ENCODE measurements around the gene RIMOC1. TPM values are rescaled to one million over a fixed set of nuclear protein-coding genes. Genes with fewer than 3 reads are reported as not detected.

Gene RIMOC1
- 31.5 TPM for total RNA-seq (ENCODE audit: unreplicated experiment)
- long read RNA-seq, full-length matches to known transcripts = 4 of 5 reads
- long read RNA-seq, partial matches to known transcripts = 1 of 5 reads
- long read RNA-seq, other reads (novel, unspliced or antisense) = 0 of 5 reads

GRCh38 chr5:41903892-41904799 lies at the start of gene RIMOC1:
TSS of gene RIMOC1 (plus strand) at chr5:41904344. CDS start at chr5:41904368, 24 bp downstream.
- Mint-ChIP-seq H3K27me3 (ENCODE audit: unreplicated experiment) (peaks cover 9% of the 10 kb centered on the region), H3K4me1 (ENCODE audit: unreplicated experiment) (peaks cover 13% of the 10 kb centered on the region), H3K4me3 (ENCODE audit: unreplicated experiment) (peak within 1 kb of the TSS; percentile 98), H3K9me3 (ENCODE audit: unreplicated experiment) (no peaks in the 10 kb centered on the region), H3K27ac (ENCODE audit: unreplicated experiment) (peak within 1 kb of the TSS; percentile 97), H3K36me3 (ENCODE audit: low read depth, unreplicated experiment) (peaks cover 3% of the 10 kb centered on the region)
- DNase-seq (ENCODE audit: low spot score) = peak; percentile 98
- no peak for TF ChIP-seq CTCF (IDR thresholded peaks at IDR 0.05; ENCODE audit: unreplicated experiment)

GRCh38 chr5:41856644-41857491 lies 47.3 kb upstream of the RIMOC1 start:
- H3K27me3 Mint-ChIP-seq (ENCODE audit: unreplicated experiment) = peaks cover 1% of the 10 kb centered on the region
- no peaks in the 10 kb centered on the region for H3K36me3 Mint-ChIP-seq (ENCODE audit: low read depth, unreplicated experiment)
- no peak overlapping the region for H3K4me3 Mint-ChIP-seq (ENCODE audit: unreplicated experiment)
- H3K9me3 Mint-ChIP-seq (ENCODE audit: unreplicated experiment) = no peaks in the 10 kb centered on the region
- peak; percentile 62 for DNase-seq (ENCODE audit: low spot score)
- peak; percentile 71 for TF ChIP-seq CTCF (IDR thresholded peaks at IDR 0.05; ENCODE audit: unreplicated experiment)
- no peak overlapping the region for H3K27ac Mint-ChIP-seq (ENCODE audit: unreplicated experiment)
- no peaks in the 10 kb centered on the region for H3K4me1 Mint-ChIP-seq (ENCODE audit: unreplicated experiment)

GRCh38 chr5:41857989-41858388 lies 46.2 kb upstream of the RIMOC1 start:
- no peaks in the 10 kb centered on the region for H3K4me1 Mint-ChIP-seq (ENCODE audit: unreplicated experiment)
- no peak for TF ChIP-seq CTCF (IDR thresholded peaks at IDR 0.05; ENCODE audit: unreplicated experiment)
- no peak overlapping the region for H3K4me3 Mint-ChIP-seq (ENCODE audit: unreplicated experiment)
- H3K27me3 Mint-ChIP-seq (ENCODE audit: unreplicated experiment) = peaks cover 1% of the 10 kb centered on the region
- H3K27ac Mint-ChIP-seq (ENCODE audit: unreplicated experiment) = no peak overlapping the region
- no peaks in the 10 kb centered on the region for H3K9me3 Mint-ChIP-seq (ENCODE audit: unreplicated experiment)
- DNase-seq (ENCODE audit: low spot score) = no peak
- no peaks in the 10 kb centered on the region for H3K36me3 Mint-ChIP-seq (ENCODE audit: low read depth, unreplicated experiment)

GRCh38 chr5:41858890-41859289 lies 45.3 kb upstream of the RIMOC1 start:
- Mint-ChIP-seq H3K27me3 (ENCODE audit: unreplicated experiment) (peaks cover 1% of the 10 kb centered on the region), H3K4me3 (ENCODE audit: unreplicated experiment) (no peak overlapping the region), H3K4me1 (ENCODE audit: unreplicated experiment) (no peaks in the 10 kb centered on the region), H3K36me3 (ENCODE audit: low read depth, unreplicated experiment) (no peaks in the 10 kb centered on the region), H3K9me3 (ENCODE audit: unreplicated experiment) (no peaks in the 10 kb centered on the region), H3K27ac (ENCODE audit: unreplicated experiment) (no peak overlapping the region)
- TF ChIP-seq CTCF (IDR thresholded peaks at IDR 0.05; ENCODE audit: unreplicated experiment) = no peak
- DNase-seq (ENCODE audit: low spot score) = no peak
